ENCODE results near the gene BCL10. TPM values are rescaled to one million over a fixed set of nuclear protein-coding genes. Genes with fewer than 3 reads are reported as not detected.

Gene BCL10
- total and polyA plus RNA-seq, 2 of the 4 experiments (the other 2 are of a cell fraction): 15.3 to 30.5 TPM

- intact Hi-C loops (cut with micrococcal nuclease): no loop called here
- dilution Hi-C loops (cut with HindIII; ENCODE audit: low sequenced_read_pairs, unreplicated experiment): no loop called here
- H3K4me3 ChIP-seq (ENCODE audit: insufficient read depth, low read depth, low read length): no peak overlapping the region
- no peak overlapping the region for H2AK9ac ChIP-seq (replicated peaks; ENCODE audit: low read depth, low read length, poor library complexity)
- H3K4me1 ChIP-seq (ENCODE audit: control insufficient read depth, insufficient read depth, low read length): no peaks in the 10 kb centered on the region
- H3K27ac ChIP-seq (ENCODE audit: insufficient read depth, low read length): no peak overlapping the region
- H3K18ac ChIP-seq (ENCODE audit: low read depth, low read length): no peak overlapping the region
- 100% methylated on average over 1 of the region's 2 CpGs; no CpG with 5 or more reads in 1 of the 2 experiments for WGBS, 2 experiments (ENCODE audit: extremely low coverage in 2 of 2, insufficient read length in 1 of 2)
- no peaks in the 10 kb centered on the region for H3K27me3 ChIP-seq (ENCODE audit: control insufficient read depth, insufficient read depth, low read length)
- H3K14ac ChIP-seq (replicated peaks; ENCODE audit: low read depth, low read length): no peak overlapping the region
- H3K9ac ChIP-seq (ENCODE audit: low read depth, low read length): no peak overlapping the region
- in situ Hi-C loops (cut with MboI; ENCODE audit: low sequenced_read_pairs): no loop called here
- DNase-seq: peak; percentile 50
- ChIA-PET POLR2A (ENCODE audit: unreplicated experiment) (interaction anchor here (0.6 kb wide), 1 partner anchor 307 kb away, joined by 9 read pairs; no protein-coding TSS in a partner anchor), CTCF (interaction anchor here (0.7 kb wide), 1 partner anchor 156 kb away, joined by 3 read pairs; no protein-coding TSS in a partner anchor)
- peaks cover 23% of the 10 kb centered on the region for H3K36me3 ChIP-seq (ENCODE audit: control insufficient read depth, insufficient read depth, low read length)
- H3K9me1 ChIP-seq (ENCODE audit: insufficient read depth, low read length): 0 out of 2 replicates have a peak, but pooled peaks cover 2% of the 10 kb centered on the region
- no peak overlapping the region for H3K4me2 ChIP-seq (ENCODE audit: low read depth, low read length)
- H3K4ac ChIP-seq (ENCODE audit: low read depth, low read length): no peak overlapping the region
- no peak overlapping the region for H4K5ac ChIP-seq (ENCODE audit: low read depth, low read length)
- H3K79me1 ChIP-seq (ENCODE audit: low read depth in 1 of 2, low read length in 2 of 2): peaks cover 15 to 23% of the 10 kb centered on the region in 2 experiments
- peaks cover 13% of the 10 kb centered on the region; the same call in 1 of the 2 replicates for H4K20me1 ChIP-seq (ENCODE audit: insufficient read depth, low read length)
- H3K56ac ChIP-seq (ENCODE audit: extremely low read depth, insufficient read depth, low read length): no peak overlapping the region
- no peak overlapping the region for H2BK15ac ChIP-seq (ENCODE audit: low read depth, low read length)
- H2AFZ ChIP-seq (replicated peaks; ENCODE audit: low read length, poor library complexity): no peak overlapping the region
- H2BK5ac ChIP-seq (ENCODE audit: low read depth, low read length, poor library complexity, severe bottlenecking): no peak overlapping the region
- TF ChIP-seq ELK1 (IDR thresholded peaks at IDR 0.05; ENCODE audit: borderline replicate concordance, low read depth, low read length) (no peak), NFE2L2 (IDR thresholded peaks at IDR 0.05; ENCODE audit: low read depth, low read length) (no peak), BHLHE40 (IDR thresholded peaks at IDR 0.05; ENCODE audit: low read depth, low read length) (no peak), USF2 (IDR thresholded peaks at IDR 0.05; ENCODE audit: low read depth, low read length) (no peak), SMC3 (IDR thresholded peaks at IDR 0.05; ENCODE audit: low read depth, low read length) (no peak), RCOR1 (IDR thresholded peaks at IDR 0.05; ENCODE audit: insufficient replicate concordance, low read length) (no peak), CHD1 (IDR thresholded peaks at IDR 0.05; ENCODE audit: low read depth, low read length) (no peak)
- no peak overlapping the region for H4K91ac ChIP-seq (ENCODE audit: insufficient read depth, low read depth, low read length)
- H2AK5ac ChIP-seq (ENCODE audit: low read depth, low read length): no peak overlapping the region
- no peak overlapping the region for H2BK20ac ChIP-seq (ENCODE audit: low read depth, low read length)
- no peak overlapping the region for H4K8ac ChIP-seq (ENCODE audit: low read depth in 2 of 2, low read length in 2 of 2)
- no peak overlapping the region for H2BK120ac ChIP-seq (ENCODE audit: low read depth, low read length)
- H3K23ac ChIP-seq (ENCODE audit: low read depth, low read length): no peak overlapping the region
- ATAC-seq (ENCODE audit: low read depth): no peak
- no TSS peak for BruUV-seq (replicated peaks)
- no peaks in the 10 kb centered on the region for H3K9me3 ChIP-seq (ENCODE audit: control insufficient read depth, insufficient read depth, low read length)
These were observed 12.3 kb downstream of the BCL10 start for GRCh38 chr1:85264150-85264549.

All from IMR-90 (cell line).